DMS53 treated with DMSO at 0.1 percent for 48 hours (cell line): ENCODE data around the gene POU3F3.

ENCODE experiments used
- DNase-seq: peaks from one replicate; lab custom pipeline; 2025; ENCODE audit not compliant: unreplicated experiment; lab: John Stamatoyannopoulos, UW

The POU3F3 gene

DNA sequence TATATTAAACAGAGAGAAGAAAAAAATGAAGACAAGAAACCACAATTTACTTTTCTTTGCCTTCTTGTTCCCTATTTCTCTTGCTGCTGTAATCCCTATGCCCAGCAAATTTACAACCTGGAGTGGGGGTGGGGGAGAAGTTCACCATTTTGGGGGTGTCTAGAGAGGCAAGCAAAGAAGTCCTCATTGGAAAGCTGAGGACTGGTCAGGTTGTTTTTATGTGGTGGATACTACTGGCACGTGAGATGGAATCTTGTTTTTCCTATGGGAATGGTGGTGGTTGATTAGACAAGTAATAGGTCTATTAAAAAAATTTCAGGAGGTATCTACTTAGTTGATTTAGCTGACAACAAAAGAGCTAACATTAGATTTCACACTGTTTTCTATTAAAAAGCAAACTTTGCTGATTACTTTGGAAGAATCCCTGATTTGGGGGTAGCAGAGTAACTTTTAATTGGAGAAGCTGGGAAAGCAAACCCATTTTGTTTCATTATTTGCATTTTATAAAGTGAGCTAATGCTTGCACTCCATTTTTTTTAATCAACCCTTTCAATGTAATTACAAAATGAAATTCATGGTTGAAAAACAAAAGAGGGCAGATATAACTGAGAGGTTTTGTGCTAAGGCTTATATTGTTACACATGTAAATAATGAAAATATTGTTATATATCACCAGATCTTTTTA lies 6.0 kb downstream of the POU3F3 start:
- DNase-seq: no peak

DNA sequence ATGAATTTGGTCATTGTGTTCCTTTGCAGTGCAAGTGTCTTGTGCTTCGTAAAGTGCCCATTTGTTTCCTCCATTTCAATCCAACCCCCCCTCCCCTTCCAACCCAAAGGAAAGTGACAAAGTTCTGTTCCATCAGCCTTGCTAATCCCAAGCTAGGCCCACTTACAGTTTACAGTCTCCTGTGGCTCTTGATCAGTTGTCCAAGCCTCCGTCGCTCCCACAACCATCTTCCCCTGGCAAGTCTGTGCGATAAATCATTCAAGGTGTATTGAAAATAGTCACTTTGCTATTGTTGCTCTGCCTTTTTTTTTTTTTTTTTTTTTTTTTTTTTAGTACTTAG lies 6.5 kb downstream of the POU3F3 start:
- no peak for DNase-seq

DNA sequence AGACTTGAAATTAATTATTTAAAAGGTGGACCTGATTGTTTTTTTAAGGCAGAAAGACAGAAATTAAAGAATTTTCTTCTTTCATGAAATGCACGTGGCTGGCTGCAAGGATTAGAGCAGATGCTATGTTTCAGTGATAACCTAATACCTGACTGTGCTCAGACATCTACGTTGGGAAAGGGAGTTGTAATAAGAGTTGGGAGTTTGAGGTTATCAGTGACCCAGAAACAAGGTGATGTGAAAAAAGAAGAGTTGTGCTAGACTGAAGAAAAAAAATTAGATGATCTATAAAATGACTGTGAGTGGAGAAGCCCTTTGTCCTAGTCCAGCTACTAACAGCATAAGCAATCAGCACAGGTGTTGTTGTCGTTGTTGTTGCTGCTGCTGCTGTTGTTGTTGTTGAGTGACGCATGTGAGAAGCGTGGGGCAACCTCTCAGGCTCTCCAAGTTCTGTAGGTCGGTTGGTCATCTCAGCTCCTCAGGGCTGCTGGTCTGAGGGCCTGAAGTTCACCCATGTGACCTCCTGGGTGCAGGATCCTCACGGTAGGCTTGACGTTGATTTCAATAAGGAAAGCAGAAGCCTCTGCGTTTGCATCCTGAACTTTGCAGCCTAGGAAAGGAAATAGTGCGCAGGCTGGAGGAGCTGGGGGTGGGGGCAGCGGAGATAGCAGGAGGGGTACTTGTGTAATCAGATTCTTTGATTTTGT lies 7.6 kb downstream of the POU3F3 start:
- DNase-seq: no peak

DNA sequence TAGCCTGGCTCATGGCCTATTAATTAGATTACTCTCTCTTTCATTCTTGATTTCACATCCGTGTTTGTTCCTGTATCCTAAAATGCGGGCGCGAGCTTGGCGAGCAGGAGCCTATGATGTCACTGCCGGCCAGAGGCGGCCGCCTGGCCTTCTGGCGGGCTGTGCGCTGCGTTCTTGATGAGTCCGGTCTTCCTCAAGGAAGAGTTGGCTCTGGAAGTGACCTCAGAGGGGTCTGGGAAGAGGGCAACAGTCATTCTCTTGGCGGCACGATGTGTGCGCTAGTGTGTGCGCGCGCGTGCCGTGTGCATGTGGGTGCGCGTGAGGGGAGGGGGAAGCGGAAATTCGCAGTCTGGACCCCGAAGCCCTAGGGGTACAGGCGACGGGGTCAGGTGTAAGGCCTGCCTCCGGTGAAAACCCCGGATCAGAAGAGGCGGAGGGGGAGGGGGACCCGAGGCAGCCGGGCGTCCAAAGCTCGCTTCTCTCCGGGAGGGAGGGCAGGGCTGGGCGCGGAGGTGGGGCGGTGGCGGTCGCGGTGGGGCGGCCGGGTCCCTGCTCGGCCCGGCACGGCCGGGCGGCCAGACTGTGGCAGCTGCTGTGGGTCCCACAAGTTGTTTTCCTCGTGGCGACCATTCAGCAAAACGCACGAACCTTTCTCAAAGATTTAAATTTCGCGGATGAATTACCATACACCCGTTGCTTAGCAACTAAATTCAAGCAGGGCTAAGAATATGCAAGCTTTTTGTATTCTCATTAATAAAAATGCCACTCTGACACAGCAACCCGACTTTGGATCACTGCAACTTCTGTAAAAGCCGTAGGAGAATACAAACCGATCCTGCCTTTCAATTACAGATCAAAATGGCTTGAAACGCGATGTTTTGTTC lies 8.4 kb downstream of the POU3F3 start:
- DNase-seq: no peak

DNA sequence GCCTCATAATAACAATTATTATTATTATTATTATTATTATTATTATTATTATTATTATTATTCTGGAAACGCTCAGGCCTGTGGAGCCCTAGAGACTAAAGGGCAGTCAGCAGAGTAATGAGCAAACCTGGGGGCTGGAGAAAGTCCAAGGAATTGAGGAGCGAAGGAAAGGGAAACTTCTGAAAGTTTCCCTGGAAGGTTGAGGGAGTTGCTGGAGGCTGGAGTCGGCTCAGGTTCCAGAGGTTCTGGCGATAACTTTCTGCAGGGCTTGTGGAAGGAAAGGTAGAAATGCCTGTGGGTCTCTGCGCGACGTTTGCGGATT lies 9.2 kb downstream of the POU3F3 start:
- no peak for DNase-seq

DNA sequence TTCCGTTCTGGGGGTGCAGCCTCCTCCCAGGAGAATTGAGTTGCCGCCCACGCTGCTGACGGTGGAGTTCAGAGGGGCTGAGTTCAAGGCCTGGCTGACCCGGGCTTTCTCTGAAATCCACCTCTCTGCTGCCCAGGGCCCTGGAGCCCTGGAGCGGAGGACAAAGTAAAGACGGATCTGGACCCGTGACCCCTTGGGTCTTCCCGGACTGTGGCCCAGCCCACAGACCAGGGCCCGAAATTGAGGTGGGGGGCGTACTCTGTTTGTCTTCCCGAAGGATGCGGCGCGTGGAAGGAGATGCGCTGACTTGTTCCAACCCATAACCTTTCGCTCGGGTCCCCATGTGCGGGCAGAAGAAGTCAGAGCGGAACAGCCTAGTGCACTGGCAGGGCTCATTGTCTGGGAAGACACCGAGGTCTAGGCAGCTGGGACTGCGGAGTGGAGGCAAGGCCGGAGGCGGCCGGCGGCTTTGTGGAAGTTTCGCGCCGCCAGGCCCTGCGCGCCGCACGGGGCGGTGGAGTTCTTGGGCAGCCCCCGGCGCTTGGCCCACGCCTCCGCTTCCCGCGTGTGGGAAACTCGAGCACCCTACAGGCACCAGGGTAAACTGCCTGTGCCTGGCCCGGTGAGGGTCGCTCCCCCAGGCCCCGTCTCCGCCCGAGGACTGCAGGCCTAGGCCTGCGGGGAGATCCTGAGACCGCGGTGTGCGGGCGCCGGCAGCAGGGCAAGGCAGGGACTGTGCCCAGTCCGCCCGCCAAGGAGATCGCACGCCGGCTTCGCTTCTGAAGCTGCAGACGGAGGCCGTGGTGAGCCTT lies 9.8 kb downstream of the POU3F3 start:
- no peak for DNase-seq

DNA sequence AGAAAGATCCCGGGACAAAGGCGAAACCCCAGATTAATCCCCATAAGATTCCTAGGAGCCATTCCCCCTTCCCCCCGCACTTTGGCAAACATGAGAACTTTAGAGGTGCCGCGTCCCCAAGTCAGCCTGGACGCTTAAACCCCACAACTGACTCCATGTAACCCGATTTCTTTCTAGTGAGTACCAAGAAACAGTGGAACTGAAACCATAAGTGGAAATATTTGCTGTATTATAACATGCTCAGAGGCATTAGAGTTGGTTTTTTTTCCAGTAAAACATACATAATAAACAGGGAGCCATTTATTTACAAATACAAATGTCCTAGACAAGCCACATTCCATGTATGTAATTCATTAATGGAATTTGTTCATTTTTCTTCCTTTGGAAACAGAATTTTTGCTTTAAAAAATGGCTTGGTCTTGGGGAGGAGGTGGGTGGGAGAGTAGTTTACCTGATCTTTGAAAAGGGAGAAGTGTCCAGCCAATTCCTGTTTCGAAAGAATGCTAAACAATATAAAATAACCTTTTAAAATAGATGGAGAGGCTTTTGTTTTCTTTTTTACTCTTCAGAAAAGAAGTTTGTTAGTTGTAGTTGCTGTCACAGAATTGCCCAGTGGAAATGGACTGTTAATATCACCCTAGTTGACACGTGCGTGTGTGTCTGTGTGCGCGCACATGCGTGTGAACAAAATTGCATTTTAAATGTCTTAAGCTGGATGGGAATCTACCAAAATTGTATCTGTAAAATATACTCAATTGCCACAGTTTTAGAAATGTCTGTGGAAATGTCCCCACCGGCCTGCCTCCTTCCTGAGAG lies 10.6 kb downstream of the POU3F3 start:
- DNase-seq: no peak

DNA sequence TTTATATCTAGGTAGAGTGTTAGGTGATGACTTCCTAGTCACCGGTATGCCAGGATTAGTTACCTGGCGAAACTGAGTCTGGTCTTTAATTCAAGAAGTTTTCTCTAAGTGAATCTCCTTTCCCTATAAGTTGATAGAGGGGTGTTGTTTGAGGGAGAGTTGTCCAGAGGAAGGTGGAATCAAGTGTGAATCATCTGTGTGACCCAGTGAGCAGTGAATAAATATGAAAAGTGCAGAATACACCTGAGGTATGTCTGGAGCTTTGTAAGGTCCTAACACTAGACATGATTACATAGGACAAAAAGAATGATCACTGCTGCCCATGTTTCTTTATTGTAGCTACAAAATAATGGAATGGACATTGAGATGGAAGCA lies 11.2 kb downstream of the POU3F3 start:
- DNase-seq: no peak

DNA sequence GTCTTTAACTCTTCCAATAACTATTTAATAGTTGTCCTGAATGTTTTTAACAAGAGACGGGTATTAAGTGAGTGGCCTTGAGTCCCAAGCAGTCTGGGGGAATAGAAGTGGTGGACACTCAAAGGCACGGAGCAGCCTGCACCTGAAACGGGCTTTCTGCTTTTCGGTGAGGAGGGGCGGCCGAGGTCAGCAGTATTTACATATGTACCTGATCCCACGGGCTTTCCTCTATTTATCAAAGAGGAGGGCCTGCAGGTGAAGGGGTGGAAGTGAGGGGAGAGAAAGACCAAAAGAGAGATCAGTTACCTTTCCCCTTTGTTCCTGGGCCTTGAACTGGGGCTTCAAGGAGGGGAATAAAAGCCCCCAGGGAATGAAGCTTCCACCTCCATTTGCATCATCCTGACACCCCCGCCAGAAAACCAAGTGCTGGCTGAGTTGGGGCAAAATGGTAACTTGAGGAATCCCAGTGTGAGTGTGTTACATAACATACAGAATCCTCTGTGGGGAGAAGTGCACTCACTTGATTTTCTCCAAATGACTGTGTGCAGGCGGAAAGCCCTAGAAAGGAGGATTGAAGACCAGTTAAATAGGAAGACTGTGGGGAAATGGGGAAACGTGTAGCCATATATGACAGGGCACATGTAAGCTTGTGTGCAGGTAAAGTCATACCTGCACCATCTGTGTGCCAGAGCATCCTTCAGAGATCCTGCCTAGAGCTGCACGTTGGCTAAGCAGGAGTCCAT lies 12.4 kb downstream of the POU3F3 start:
- no peak for DNase-seq

DNA sequence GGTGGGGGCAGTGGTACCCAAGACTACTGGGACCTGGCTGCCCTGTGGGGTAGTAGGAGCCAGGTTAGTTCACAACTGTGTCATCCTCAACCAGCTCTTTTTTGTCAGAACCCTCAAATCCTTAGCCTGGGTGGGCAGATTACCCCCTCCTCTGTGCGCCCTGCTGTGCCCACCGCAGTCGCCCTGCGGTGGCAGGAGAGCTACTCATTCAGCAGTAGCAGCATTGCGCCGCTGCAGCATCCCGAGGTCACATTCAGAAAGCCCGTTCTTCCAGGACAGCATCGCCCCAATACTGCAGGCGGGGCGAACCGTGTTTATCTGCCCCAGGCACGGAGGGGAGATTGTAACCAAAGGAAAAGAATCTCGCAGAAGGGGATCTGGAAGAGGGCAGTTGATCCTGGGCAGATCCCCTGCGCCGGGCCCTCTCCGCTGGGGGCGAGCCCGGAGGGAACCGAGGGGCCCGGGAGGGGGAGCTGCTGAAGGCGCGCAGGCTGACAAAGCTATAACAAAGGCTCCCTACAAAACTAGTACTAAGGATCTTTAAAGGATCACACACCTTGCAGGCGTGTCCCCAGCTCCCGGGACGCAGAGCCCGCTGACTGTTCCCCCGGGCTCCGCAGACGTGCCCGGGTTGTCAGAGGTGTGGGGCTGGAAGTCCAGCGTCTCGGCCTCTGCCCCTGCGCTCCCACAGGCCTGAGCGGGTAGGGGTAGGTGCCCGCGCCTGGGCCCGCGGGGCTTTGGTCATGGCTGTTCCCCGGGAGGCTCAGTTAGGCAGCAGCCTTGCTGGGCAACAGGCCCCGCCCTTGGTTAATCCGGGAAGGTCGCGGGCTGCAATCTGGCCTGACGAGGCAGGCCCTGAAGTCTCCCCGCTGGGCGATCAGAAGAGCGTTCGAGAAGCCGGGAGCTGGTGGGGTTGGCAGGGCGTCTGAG lies 13.2 kb downstream of the POU3F3 start:
- no peak for DNase-seq

DNA sequence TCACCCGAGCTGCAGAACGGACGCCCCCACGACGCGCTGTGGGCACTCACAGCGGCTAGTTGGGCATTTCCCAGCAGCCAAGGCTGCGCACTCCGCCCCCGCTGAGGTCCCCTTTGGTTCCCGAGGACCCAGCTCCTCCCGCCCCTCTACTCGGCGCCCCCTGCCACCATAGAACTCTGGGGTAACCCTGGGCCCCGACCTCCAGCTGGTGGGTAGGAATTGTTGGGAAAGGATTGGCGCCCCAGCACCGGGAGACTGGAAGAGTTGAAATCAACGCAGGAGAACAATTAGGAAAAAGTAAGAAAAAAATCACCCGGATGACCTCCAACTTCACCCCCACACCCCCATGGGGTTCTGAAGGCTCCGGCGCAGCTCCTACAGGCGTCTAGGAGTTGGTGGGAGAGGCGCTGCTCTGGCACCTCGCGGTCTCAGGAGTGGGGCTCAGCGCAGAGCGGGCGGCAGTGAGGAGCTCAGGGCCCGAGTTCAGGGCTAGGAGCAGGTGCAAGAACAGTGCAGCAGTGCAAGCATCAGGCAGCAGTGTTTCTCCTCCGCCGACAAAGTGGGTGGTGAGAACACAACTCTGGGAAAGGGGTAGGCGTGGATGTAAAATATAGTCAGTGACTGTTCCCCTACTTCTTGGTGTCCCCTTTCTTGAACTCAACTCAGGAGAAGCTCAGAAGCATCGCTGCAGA lies 14.0 kb downstream of the POU3F3 start:
- no peak for DNase-seq

DNA sequence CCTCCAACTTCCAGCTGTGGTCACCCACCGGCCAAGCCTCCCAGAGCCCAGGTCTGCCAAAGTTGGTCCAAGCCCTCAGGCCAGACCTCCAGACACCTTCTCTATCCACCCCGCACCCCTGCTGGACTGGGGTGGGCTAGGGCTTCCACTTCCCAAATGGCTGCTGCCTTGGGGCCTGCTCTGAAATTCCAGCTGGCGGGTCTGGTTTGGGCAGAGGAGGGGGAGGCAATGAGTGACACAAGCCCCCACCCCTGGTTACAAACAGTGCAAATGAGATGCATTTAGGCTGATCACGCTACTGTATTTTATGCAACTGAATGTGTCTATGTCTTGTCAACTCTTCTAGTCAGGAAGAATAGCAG lies 14.6 kb downstream of the POU3F3 start:
- DNase-seq: no peak

DNA sequence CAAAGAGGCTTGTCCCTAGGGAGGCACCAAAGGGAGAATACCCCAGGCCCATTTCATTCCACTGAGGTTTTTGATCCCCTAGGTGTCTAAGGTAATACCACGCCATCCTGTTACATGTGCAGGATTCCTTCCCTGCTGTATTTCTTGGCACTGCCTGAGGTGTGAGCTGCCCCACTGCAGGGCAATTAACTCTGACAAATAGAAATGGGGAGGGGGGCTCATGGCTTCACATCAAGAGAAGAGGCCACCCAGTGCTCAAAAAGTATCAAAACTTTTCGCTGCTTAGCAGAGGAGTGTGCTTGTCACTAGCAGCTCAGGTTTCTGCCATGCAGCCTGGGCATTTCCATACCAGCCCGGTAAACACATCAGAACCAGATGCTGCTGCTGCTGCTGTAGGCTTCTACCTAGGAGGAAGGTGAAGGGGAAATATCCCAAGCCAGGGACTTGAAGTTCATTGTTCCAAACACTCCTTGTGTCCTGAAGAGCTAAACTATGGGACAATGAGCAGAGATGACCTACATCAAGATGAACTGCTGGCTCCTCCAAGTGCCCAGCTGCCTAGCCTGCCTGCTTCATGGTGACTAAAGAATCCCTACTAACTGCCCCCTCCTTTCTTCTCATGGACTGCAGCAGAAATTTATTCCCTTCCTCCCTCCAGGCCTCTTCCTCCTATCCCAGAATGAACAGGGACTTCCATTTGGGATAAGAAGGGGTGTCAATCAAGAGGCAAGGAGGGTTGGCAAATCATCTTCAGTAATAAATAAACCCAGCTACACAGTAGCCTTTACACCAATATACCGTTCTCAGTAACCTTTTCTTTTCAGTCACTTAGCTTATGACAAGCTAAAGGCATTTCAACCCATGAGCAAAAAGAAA lies 16.4 kb downstream of the POU3F3 start:
- DNase-seq: no peak

DNA sequence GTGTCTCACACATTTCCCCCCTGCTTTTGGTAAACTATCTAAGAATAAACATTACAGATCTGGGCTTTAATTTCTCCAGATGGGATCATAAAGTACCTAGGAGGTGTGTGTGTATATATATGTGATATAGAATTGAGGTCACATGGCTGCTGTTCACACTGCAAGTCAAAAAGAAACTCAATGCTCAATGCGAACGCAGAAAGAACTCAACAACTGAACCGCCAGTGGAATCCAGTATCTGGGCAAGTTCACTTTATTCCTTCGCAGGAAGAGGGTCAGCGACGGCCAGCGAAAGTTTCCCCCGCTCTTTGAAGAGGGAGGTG lies 17.7 kb downstream of the POU3F3 start:
- no peak for DNase-seq

DNA sequence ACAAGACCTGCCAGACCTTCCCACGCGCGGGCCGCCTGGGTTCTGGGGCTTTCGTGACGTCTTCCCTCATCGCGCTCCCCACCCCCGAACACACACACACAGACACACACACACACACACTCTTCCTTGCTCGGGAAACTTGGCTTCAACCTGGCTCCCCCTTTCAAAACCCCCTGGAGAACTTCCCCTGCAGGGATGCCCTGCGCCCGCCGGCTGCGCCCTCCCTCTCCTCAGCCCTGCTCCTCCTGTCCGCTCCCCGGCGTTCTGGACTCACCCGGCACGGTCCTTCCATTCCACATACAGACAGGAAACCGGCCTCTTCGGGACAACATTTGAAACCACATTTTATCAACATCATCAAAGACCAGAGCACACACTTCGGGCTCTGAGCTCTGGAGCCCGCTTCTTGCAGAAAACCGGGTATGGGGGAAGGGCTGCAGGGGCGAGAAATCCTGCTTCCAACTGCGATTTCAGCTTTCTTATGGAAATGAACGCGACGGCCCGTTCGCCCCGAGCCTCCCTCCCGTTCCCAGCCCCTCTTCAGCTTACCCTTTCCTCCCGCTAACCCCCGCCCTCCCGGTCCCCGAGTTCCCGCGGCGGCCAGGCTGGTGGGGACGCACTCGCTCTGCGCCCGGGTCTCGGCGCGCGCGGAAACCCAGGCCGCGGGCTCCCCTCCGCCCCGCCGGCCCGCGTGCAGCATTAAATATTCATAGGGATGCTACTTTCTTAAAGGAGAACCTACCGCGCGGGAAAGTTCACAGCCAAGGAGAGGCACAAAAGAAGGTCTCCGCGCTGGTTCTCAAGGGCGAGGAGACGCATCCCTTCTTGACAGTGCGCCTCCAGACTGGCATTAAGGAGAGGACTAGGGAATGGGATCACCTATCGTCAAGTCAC lies 18.3 kb downstream of the POU3F3 start:
- no peak for DNase-seq

DNA sequence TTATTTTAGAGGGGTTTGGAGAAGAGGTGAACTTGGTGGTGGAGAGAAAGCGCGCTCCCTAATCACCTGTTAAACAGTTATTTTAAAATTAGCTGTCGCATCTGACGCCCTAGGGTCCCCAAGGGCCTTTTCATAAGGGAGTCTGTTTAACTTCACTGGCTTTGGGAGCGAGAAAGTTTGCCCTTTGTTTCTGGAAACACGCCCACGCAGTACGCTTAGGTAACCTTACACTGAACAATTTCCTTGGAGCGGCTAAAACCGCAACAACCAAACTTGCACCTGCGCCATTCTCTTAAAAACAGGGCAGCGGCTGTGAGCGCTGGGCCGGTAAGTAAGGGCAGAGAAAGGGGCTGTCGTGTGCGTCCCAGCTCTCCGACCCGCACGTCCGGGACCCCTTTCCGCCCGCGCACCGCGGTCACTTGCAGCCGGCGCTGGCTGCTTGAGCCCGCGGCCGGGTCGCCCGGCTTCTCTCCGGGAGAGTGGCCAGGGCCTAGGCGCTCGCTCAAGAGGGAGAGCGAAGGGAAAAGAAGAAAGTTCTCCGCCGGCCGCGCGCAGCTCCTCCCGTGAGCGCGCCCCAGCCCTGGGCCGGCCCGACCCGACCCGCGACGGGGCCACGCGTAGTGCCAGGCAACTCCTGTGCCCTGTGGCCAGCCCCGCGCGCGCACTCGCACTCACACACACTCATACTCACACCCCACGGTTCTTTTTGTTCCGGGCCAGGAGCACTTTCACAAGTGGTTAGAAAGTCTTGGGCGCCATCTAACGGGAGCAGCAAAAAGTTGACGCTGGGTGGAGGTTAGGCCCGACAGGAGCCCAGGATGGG lies 19.2 kb downstream of the POU3F3 start:
- DNase-seq: peak; percentile 53
